Fibroblast of the aortic adventitia (primary cell): ENCODE measurements around the gene WNT16. TPM values are rescaled to one million over a fixed set of nuclear protein-coding genes. Genes with fewer than 3 reads are reported as not detected.

ENCODE experiments used
- DNase-seq: peaks from one replicate; pipeline ENCODE4 v3.0.0-alpha.2; 2010; ENCODE audit warnings: low read depth
- H3K4me3 ChIP-seq: 2 replicates; pipeline ENCODE4 v1.5.1; 2011; ENCODE audit warnings: low read depth, mild to moderate bottlenecking, control low read depth, low read length, moderate library complexity
- total RNA-seq: library from RNA; depleted of rRNA; stranded (reverse); fragments of >200 nt; gene quantifications from 2 replicates; pipeline ENCODE4 v1.2.3, GENCODE V29; 2012; ENCODE audit warnings: low replicate concordance
- TF ChIP-seq, protein P1 (sequence below): IDR thresholded peaks from 2 replicates; pipeline ENCODE4 v1.5.1; 2011; ENCODE audit warnings: mild to moderate bottlenecking, low read length, control low read depth, inconsistent platforms; ENCODE audit not compliant: insufficient read depth

The WNT16 gene
- total RNA-seq, 1 donor, result 2.7 TPM

- no peak for DNase-seq
- no peak overlapping the region for H3K4me3 ChIP-seq
- TF ChIP-seq, protein P1, sequence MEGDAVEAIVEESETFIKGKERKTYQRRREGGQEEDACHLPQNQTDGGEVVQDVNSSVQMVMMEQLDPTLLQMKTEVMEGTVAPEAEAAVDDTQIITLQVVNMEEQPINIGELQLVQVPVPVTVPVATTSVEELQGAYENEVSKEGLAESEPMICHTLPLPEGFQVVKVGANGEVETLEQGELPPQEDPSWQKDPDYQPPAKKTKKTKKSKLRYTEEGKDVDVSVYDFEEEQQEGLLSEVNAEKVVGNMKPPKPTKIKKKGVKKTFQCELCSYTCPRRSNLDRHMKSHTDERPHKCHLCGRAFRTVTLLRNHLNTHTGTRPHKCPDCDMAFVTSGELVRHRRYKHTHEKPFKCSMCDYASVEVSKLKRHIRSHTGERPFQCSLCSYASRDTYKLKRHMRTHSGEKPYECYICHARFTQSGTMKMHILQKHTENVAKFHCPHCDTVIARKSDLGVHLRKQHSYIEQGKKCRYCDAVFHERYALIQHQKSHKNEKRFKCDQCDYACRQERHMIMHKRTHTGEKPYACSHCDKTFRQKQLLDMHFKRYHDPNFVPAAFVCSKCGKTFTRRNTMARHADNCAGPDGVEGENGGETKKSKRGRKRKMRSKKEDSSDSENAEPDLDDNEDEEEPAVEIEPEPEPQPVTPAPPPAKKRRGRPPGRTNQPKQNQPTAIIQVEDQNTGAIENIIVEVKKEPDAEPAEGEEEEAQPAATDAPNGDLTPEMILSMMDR, result no peak
Measured at GRCh38 chr7:121385800-121386179, 57.0 kb downstream of the WNT16 start.

- TF ChIP-seq, protein P1, result no peak
- H3K4me3 ChIP-seq, result no peak overlapping the region
- DNase-seq, result no peak
Measured at GRCh38 chr7:121388950-121389349, 60.1 kb downstream of the WNT16 start.

- TF ChIP-seq, protein P1, result no peak
- no peak for DNase-seq
- no peak overlapping the region for H3K4me3 ChIP-seq
Measured at GRCh38 chr7:121390109-121390508, 61.3 kb downstream of the WNT16 start.

DNA sequence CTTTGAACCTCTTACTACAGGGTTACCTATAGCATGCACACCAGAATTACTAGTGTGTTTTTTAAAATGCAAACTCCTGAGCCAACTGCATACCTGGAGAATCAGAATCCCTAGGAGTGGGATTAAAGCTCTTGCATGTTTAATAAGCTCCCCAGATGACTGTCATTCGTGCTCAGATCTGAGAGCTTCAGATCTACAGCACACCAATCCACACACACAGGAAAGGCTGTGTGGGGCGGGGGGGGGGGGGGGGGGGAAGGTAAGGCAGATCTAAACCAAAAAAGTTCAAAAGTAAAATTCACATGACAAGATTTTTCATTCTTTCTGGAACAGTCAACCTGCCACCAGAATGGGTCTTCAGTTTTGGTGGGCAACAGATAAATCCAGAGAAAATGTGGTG lies 61.8 kb downstream of the WNT16 start:
- no peak for DNase-seq
- TF ChIP-seq, protein P1, result no peak
- H3K4me3 ChIP-seq, result no peak overlapping the region

Other genes starting within 250 kb of the WNT16 start
- gene FAM3C, start 67.3 kb downstream of the WNT16 start, total RNA-seq, result 119 and 857 TPM in 2 replicates